ENCODE data around the gene LORICRIN. TPM values are rescaled to one million over a fixed set of nuclear protein-coding genes. Genes with fewer than 3 reads are reported as not detected.
"Not testable (repeated sequence)": the region's sequence is repeated elsewhere in the genome, so short reads cannot be mapped to it uniquely, and the experiment has no call there.

LORICRIN gene, protein sequence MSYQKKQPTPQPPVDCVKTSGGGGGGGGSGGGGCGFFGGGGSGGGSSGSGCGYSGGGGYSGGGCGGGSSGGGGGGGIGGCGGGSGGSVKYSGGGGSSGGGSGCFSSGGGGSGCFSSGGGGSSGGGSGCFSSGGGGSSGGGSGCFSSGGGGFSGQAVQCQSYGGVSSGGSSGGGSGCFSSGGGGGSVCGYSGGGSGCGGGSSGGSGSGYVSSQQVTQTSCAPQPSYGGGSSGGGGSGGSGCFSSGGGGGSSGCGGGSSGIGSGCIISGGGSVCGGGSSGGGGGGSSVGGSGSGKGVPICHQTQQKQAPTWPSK
- total RNA-seq, result not detected

DNA sequence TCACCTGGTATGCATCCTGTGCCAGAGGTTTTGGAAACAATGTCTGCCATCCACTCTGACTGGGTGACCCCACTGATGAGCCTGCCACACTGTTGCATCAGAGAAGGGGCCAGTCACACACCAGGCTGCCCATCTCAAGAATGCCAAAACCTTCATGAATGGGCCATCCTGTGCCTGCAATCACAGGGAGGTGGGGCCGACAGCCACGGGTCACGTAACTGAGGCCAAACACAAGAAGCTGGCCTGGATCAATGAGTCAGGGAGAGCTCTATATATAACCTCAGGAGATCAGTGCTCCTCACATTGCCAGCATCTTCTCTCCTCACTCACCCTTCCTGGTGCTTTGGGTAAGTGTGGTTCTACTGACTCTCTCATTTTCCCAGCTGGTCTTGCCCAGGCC, at the start of gene LORICRIN:
Gene LORICRIN, plus strand, starts transcription at position 301 of the 400 bp plus-strand sequence. CDS start 1,263 bp downstream, outside the sequence.
- Mint-ChIP-seq H3K9me3 (ENCODE audit: low read depth) (no peaks in the 10 kb centered on the region), H3K4me1 (peaks cover 18% of the 10 kb centered on the region), H3K36me3 (no peaks in the 10 kb centered on the region), H3K4me3 (no peak within 1 kb of the TSS), H3K27me3 (peaks cover 56% of the 10 kb centered on the region), H3K27ac (peak within 1 kb of the TSS; percentile 2)
- ATAC-seq (no peak), DNase-seq (no peak)
- CTCF ChIA-PET, result no interaction called here

DNA sequence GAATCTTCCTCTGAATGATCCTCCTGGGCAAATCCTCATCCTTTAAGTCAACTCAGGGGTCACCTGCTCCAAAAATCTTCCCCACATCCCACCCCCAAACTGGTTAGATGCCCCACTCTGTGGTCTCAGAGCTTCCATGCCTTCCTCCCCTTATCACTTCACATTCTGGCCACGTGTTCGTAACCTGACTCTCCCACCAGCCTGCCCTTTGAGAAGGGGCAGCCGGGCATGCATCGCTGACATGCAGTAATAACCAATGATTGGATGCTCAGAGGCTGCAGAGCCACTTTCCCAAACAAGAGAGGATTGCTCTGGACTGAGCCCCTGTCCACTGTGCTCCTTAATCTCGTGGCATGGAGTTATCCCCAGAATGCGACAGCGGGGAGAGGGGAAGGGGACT, 49.3 kb upstream of the LORICRIN start:
- Mint-ChIP-seq H3K27me3 (peaks cover 12% of the 10 kb centered on the region), H3K4me1 (no peaks in the 10 kb centered on the region), H3K27ac (no peak overlapping the region), H3K36me3 (no peaks in the 10 kb centered on the region), H3K4me3 (no peak overlapping the region), H3K9me3 (ENCODE audit: low read depth) (no peaks in the 10 kb centered on the region)
- DNase-seq, result no peak
- ATAC-seq, result no peak
- CTCF ChIA-PET, result no interaction called here

DNA sequence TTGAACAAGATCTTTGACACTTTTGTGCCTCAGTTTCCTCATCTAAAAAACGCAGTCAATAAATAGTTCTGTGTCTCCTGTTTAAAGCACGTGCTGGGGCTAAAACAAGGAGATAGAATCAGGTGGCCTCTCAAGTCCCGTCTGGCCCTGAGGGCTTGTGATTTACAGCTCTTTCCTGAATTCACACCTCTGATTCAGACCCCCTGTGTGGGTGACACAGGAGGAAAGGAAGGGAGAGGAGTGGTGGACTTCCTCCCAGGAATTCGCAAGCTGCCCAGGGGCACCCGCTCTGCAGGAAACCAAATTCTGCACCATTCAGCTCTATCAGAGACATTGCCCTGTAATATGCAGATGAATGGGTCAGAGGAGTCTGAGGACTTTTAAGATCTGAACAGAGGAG, 47.3 kb upstream of the LORICRIN start:
- CTCF ChIA-PET, result interaction anchor here (1.4 kb wide), 1 partner anchor 10 kb away, joined by 3 read pairs; no protein-coding TSS in a partner anchor

DNA sequence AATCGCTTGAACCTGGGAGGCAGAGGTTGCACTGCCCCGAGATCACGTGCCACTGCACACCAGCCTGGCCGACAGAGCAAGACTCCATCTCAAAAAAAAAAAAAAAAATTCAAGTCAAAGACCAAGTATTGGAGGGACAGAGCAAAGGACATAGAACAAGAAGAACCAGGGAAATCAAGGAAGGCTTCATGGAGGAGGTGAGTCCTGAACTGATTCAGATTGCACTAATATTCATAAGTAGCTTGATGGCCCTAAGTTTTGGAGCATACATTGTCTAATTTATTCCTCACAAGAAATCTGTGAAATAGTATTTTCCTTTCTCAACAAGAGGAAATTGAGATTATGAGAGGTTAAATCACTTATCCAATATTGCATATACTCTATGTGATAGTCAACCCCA, 46.0 kb upstream of the LORICRIN start:
- no peaks in the 10 kb centered on the region for H3K36me3 Mint-ChIP-seq
- DNase-seq (no peak), ATAC-seq (no peak)
- H3K27ac Mint-ChIP-seq, result no peak overlapping the region
- peaks cover 5% of the 10 kb centered on the region for H3K4me1 Mint-ChIP-seq
- peaks cover 14% of the 10 kb centered on the region for H3K27me3 Mint-ChIP-seq
- H3K4me3 Mint-ChIP-seq, result no peak overlapping the region
- CTCF ChIA-PET, result no interaction called here
- H3K9me3 Mint-ChIP-seq (ENCODE audit: low read depth), result no peaks in the 10 kb centered on the region

More for the DNA sequence above, 47.3 kb upstream of the LORICRIN start:
- Mint-ChIP-seq H3K9me3 (ENCODE audit: low read depth) (no peaks in the 10 kb centered on the region), H3K27me3 (peaks cover 16% of the 10 kb centered on the region), H3K36me3 (no peaks in the 10 kb centered on the region), H3K4me1 (peaks cover 4% of the 10 kb centered on the region), H3K4me3 (no peak overlapping the region), H3K27ac (no peak overlapping the region)
- ATAC-seq (no peak), DNase-seq (no peak)

DNA sequence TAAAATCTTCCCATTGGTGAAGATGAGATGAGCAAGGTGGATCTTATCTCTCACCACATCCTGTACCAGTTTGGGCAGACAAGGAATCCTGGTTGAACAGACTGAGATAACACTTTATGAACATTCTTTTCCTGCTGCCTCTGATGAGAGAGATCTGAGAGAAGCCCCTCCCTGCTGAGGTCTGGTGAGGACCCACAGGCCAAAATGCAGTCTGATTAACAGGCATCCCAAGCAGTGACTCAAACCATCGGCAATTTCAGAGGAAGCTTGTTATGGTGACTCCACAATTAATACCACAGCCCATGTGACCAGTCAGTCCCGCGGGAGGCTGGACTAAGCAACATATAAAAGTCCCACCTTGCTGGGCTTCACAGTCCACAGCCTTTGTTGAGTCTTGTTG, 42.3 kb upstream of the LORICRIN start, which contains the start of gene PRR9:
Gene PRR9, plus strand, starts transcription at position 373 of the 400 bp plus-strand sequence. CDS start 561 bp downstream, outside the sequence.
- Mint-ChIP-seq H3K9me3 (ENCODE audit: low read depth) (no peaks in the 10 kb centered on the region), H3K4me1 (peaks cover 5% of the 10 kb centered on the region), H3K4me3 (no peak within 1 kb of the TSS), H3K27me3 (peaks cover 18% of the 10 kb centered on the region), H3K36me3 (no peaks in the 10 kb centered on the region), H3K27ac (no peak within 1 kb of the TSS)
- ATAC-seq (no peak), DNase-seq (no peak)
- CTCF ChIA-PET, result no interaction called here

DNA sequence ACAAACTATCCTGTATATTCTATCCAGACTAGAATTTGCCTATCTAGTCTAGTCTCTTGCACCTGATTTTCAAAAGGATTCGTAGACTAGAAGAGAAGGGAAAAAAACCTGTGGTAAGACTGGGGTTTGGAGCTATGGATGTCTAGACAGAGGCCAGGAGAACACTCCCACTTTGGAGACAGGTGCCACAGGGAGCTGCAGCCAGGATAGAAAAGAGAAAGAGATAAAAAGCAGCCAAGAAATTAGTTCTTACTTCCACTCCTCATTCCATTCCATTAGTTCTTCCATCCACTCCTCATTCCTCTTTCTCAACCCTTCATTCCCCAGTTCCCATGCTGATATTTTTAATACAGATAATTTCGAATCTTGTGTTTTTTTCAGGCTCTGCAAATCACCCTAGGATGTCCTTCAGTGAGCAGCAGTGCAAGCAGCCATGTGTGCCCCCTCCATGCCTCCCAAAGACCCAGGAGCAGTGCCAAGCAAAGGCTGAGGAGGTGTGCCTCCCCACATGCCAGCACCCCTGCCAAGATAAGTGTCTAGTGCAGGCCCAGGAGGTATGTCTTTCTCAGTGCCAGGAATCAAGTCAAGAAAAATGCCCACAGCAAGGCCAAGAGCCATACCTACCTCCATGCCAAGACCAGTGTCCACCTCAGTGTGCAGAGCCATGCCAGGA, 41.6 kb upstream of the LORICRIN start:
- Mint-ChIP-seq H3K4me1 (peaks cover 5% of the 10 kb centered on the region), H3K4me3 (no peak overlapping the region), H3K36me3 (no peaks in the 10 kb centered on the region), H3K9me3 (ENCODE audit: low read depth) (no peaks in the 10 kb centered on the region), H3K27me3 (peaks cover 12% of the 10 kb centered on the region), H3K27ac (no peak overlapping the region)
- CTCF ChIA-PET, result no interaction called here
- ATAC-seq, result no peak
- DNase-seq, result no peak

DNA sequence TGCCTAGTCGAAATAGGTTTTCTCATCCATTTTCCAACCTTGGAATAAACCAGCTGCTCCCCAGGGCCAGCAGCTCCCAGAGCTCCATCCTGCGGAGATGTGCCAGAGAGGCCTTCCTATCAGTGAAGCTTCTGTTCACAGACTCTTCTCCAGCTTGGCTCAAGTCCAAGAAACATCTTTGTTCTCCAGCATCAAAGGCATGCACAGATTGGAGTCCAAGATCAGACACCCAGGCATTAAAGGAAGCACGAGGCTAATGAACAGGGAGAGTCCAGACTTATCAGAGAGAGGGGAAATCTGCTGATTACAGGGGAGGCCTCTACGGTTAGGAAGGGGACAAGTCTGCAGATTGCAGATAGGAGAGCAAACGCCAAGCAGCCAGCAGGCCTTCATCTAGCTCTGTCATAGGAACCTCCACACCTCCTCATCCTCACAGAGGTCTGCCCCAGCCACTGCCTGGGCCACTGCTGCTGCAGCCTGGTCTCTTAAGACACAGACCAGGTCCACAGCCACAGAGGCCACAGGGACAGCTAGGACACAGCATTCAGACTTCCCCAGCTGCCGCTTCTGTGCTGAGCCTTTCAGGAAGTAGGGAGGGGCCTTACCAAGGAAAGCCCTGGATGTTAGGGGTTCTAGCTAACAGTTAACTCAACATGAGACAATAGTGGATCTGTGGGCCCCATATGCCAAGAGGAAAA, 38.7 kb upstream of the LORICRIN start:
- no peak for DNase-seq
- CTCF ChIA-PET, result interaction anchor here (1.3 to 1.7 kb wide), 2 partner anchors 10 to 350 kb away, joined by 5 to 6 read pairs; no protein-coding TSS in a partner anchor
- H3K9me3 Mint-ChIP-seq (ENCODE audit: low read depth), result no peaks in the 10 kb centered on the region
- H3K4me3 Mint-ChIP-seq, result no peak overlapping the region
- ATAC-seq, result no peak
- H3K36me3 Mint-ChIP-seq, result no peaks in the 10 kb centered on the region
- peaks cover 8% of the 10 kb centered on the region for H3K4me1 Mint-ChIP-seq
- H3K27ac Mint-ChIP-seq, result no peak overlapping the region
- peaks cover 10% of the 10 kb centered on the region for H3K27me3 Mint-ChIP-seq

DNA sequence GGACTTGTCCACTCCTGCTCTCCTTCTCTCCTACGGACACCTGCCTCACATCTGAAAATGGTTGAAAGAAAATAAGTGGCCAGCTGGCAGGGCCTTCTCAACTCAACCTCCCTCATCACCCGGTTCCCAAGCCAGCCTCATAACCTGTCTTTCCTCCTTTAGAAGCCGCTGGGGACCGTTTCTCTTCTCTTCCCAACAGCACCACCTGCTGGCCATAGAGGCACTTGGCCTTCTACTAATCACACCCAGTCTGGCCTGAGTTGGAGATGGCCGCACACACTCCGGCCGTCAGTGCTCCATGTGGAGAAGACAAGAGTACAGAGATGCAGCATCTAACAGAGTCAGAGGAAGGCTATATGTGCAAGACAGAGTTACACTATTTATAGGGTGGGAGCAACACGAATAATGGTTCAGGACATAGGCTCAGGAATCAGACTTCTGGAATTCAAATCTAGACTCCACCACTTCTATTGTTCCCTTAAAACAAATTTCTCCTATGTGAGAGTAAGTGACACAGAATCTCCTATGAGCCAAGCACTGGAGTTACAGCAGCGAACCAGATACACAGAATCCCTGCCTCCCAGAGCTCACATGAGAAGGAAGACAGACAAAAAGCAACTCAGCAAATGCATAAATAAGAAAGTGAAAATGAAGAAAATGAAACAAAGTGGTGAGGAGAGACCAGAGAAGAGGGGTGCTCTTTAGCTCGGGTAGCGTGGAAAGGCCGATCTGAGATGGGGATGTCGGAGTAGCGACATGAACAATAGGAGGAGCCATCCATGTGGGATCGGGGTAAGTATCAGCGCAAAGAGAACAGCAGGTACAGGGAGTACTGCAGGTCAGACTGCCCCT, 36.2 kb upstream of the LORICRIN start:
- H3K27ac Mint-ChIP-seq, H3K4me3 Mint-ChIP-seq: not testable (repeated sequence)

DNA sequence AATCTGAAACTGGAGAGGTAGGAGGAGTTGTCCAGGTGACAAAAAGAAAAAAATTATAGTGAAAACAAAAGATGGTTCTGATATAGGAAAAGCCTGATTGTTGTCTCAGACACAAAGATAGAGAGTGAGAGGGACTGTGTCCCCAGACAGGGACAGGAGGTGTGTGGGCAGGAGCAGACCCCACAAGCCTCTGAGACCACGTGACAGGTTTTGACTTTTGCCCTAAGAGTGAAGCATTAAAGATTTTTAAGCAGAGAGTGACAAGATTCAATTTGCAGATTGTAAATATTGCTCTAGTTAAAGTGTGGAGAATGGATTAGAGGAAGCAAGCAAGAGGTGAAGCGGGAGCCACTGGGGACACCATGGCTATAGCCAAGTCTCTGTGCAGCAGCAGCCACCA, 31.7 kb upstream of the LORICRIN start:
- Mint-ChIP-seq H3K9me3 (ENCODE audit: low read depth) (no peaks in the 10 kb centered on the region), H3K27ac (no peak overlapping the region), H3K4me3 (no peak overlapping the region), H3K4me1 (peaks cover 4% of the 10 kb centered on the region), H3K36me3 (no peaks in the 10 kb centered on the region), H3K27me3 (peaks cover 10% of the 10 kb centered on the region)
- no peak for ATAC-seq
- CTCF ChIA-PET, result no interaction called here
- DNase-seq, result no peak

More for the DNA sequence above, 36.2 kb upstream of the LORICRIN start:
- DNase-seq (peak; percentile 71), ATAC-seq (peak; percentile 74)
- H3K36me3 Mint-ChIP-seq; H3K27me3 Mint-ChIP-seq; H3K9me3 Mint-ChIP-seq (ENCODE audit: low read depth); H3K4me1 Mint-ChIP-seq: not testable (repeated sequence)
- CTCF ChIA-PET, result interaction anchor here (0.9 kb wide), 1 partner anchor 271 kb away, joined by 3 read pairs; no protein-coding TSS in a partner anchor

DNA sequence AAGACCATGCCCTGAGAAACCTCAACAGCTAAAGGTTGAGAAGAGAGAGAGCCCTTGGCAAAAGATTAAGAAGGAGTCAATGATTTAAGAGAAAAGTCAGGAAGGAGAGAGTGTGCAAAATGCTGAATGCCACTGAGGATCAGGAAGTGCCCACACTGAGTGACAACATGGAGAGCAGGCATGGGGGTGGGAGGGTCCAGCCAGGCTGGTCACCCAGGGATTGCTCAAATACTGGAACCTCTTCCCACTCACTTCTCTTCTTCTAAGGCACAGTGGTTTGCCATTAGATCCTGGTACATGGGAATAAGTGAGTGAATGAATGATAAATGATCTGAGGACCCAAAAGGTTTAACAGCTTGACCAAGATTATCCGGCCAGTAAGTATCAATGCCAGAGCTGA, 31.0 kb upstream of the LORICRIN start:
- Mint-ChIP-seq H3K9me3 (ENCODE audit: low read depth) (no peaks in the 10 kb centered on the region), H3K4me1 (peaks cover 2% of the 10 kb centered on the region), H3K27me3 (peaks cover 15% of the 10 kb centered on the region), H3K27ac (no peak overlapping the region), H3K4me3 (no peak overlapping the region), H3K36me3 (no peaks in the 10 kb centered on the region)
- DNase-seq, result no peak
- CTCF ChIA-PET, result interaction anchor here (0.9 to 1.3 kb wide), 2 partner anchors 9 to 340 kb away, joined by 3 read pairs; no protein-coding TSS in a partner anchor
- ATAC-seq, result no peak

DNA sequence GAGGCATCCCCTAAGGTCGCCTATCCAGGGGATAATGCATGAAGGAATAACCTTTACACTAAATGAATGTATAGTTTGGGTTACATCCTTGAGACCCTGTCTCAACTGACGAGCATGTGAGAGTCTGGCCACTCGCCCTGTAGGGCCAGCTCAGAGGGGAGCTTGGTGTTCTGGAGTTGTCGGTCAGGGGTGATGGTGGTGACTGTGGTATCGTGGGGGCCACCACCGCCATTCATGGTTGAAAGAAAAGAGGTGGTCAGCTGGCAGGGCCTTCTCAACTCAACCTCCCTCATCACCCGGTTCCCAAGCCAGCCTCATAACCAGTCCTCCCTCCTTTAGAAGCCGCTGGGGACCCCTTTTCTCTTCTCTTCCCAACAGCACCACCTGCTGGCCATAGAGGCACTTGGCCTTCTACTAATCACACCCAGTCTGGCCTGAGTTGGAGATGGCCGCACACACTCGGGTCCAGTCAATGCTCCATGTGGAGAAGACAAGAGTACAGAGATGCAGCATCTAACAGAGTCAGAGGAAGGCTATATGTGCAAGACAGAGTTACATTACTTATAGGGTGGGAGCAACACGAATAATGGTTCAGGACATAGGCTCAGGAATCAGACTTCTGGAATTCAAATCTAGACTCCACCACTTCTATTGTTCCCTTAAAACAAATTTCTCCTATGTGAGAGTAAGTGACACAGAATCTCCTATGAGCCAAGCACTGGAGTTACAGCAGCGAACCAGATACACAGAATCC, 30.2 kb upstream of the LORICRIN start:
- H3K4me3 Mint-ChIP-seq; ATAC-seq; H3K27ac Mint-ChIP-seq; H3K9me3 Mint-ChIP-seq (ENCODE audit: low read depth); H3K36me3 Mint-ChIP-seq; H3K4me1 Mint-ChIP-seq: not testable (repeated sequence)
- peak; percentile 49 for DNase-seq
- CTCF ChIA-PET, result interaction anchor here (0.9 to 1.3 kb wide), 2 partner anchors 8 to 341 kb away, joined by 3 read pairs; no protein-coding TSS in a partner anchor
- H3K27me3 Mint-ChIP-seq, result peaks cover 17% of the 10 kb centered on the region

DNA sequence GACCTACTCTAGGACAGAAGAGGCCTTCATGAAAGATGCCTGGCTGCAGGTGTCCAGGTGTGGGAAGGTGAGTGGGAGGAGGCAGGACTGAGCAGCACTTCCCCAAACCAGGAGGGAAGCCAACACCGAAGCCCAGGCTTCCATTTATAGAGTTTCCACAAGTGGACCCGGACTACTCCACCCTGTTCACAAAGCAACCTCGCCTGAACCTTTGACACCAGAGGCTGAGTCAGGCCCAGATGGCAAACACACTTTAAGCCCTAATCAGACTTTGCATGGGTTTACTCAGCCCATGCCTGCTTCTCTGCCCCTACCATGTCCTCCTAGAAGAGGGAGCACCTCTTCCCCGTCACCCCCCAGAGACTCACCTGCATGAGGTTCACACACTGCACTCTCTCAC, 28.1 kb upstream of the LORICRIN start:
- ATAC-seq (no peak), DNase-seq (no peak)
- Mint-ChIP-seq H3K27ac (no peak overlapping the region), H3K9me3 (ENCODE audit: low read depth) (no peaks in the 10 kb centered on the region), H3K27me3 (peaks cover 26% of the 10 kb centered on the region), H3K36me3 (no peaks in the 10 kb centered on the region), H3K4me1 (no peaks in the 10 kb centered on the region), H3K4me3 (no peak overlapping the region)
- CTCF ChIA-PET, result interaction anchor here (1.0 to 1.4 kb wide), 2 partner anchors 10 to 577 kb away, joined by 3 to 6 read pairs; no protein-coding TSS in a partner anchor
